Mesendoderm (in vitro differentiated cells): ENCODE measurements around the gene CAPN1.
"Not testable (repeated sequence)": the region's sequence is repeated elsewhere in the genome, so short reads cannot be mapped to it uniquely, and the experiment has no call there.

Source experiments
- DNase-seq: peaks from one replicate; pipeline ENCODE4 v3.0.0; 2013
- H2AK5ac ChIP-seq: 2 replicates; pipeline ENCODE4 v1.6.1; 2013; ENCODE audit warnings: low read length, inconsistent platforms
- H2BK120ac ChIP-seq: 2 replicates; pipeline ENCODE4 v1.6.1; 2013; ENCODE audit warnings: low read depth, mild to moderate bottlenecking, low read length, moderate library complexity, mixed read lengths
- H2BK15ac ChIP-seq: replicated peaks from 2 replicates; pipeline ENCODE4 v1.6.1; 2013; ENCODE audit warnings: low read depth, mild to moderate bottlenecking, moderate library complexity
- H2BK5ac ChIP-seq: 2 replicates; pipeline ENCODE4 v1.6.1; 2013; ENCODE audit warnings: low read length, inconsistent platforms
- H3K18ac ChIP-seq: 2 replicates; pipeline ENCODE4 v1.6.1; 2013; ENCODE audit warnings: mild to moderate bottlenecking, low read length, mixed read lengths
- H3K23ac ChIP-seq: one replicate; pipeline ENCODE4 v1.6.1; 2013; ENCODE audit warnings: low read length
- H3K27ac ChIP-seq: 2 replicates; pipeline ENCODE4 v1.5.1; 2013; ENCODE audit warnings: low read depth, mild to moderate bottlenecking, inconsistent platforms, low read length, moderate library complexity
- H3K27me3 ChIP-seq: 2 replicates; pipeline ENCODE4 v1.6.1; 2013; ENCODE audit warnings: low read length, control low read depth, mild to moderate bottlenecking, inconsistent platforms; ENCODE audit not compliant: insufficient read depth, poor library complexity
- H3K36me3 ChIP-seq: 2 replicates; pipeline ENCODE4 v1.6.1; 2013; ENCODE audit warnings: low read length, inconsistent platforms; ENCODE audit not compliant: control insufficient read depth, insufficient read depth
- H3K4ac ChIP-seq: one replicate; pipeline ENCODE4 v1.6.1; 2013; ENCODE audit warnings: low read depth, mild to moderate bottlenecking, low read length, moderate library complexity
- H3K4me1 ChIP-seq: 2 replicates; pipeline ENCODE4 v1.6.1; 2013; ENCODE audit warnings: low read depth, low read length, inconsistent platforms; ENCODE audit not compliant: control insufficient read depth
- H3K4me2 ChIP-seq: 2 replicates; pipeline ENCODE4 v1.6.1; 2013; ENCODE audit warnings: low read length
- H3K4me3 ChIP-seq: 2 replicates; pipeline ENCODE4 v1.5.1; 2013; ENCODE audit warnings: mild to moderate bottlenecking, low read length
- H3K56ac ChIP-seq: one replicate; pipeline ENCODE4 v1.6.1; 2013; ENCODE audit warnings: low read length
- H3K79me1 ChIP-seq: 2 replicates; pipeline ENCODE4 v1.6.1; 2013; ENCODE audit warnings: low read length, inconsistent platforms
- H3K79me2 ChIP-seq: 2 replicates; pipeline ENCODE4 v1.6.1; 2013; ENCODE audit warnings: mild to moderate bottlenecking, low read length; ENCODE audit not compliant: control insufficient read depth, insufficient read depth
- H3K9ac ChIP-seq: 2 replicates; pipeline ENCODE4 v1.6.1; 2013; ENCODE audit warnings: low read length, inconsistent platforms
- H4K5ac ChIP-seq: one replicate; pipeline ENCODE4 v1.6.1; 2013; ENCODE audit warnings: low read length
- H4K8ac ChIP-seq: one replicate; pipeline ENCODE4 v1.6.1; 2013; ENCODE audit warnings: low read depth, mild to moderate bottlenecking, control low read depth, low read length, moderate library complexity
- WGBS: extraction: QIAGEN DNeasy Blood & Tissue Kit; methylation state at CpG from one replicate; pipeline ENCODE4 v1.1.7; 2013; ENCODE audit warnings: low lambda C conversion rate, missing lambda C conversion rate; ENCODE audit not compliant: insufficient coverage; ENCODE audit errors: extremely low coverage; 5-methylcytosine and 5-hydroxymethylcytosine counted together

CAPN1 gene

GRCh38 chr11:65148657-65149056, 33.1 kb upstream of the CAPN1 start:
- Histone ChIP-seq H3K79me1 (no peaks in the 10 kb centered on the region), H4K8ac (no peak overlapping the region), H2AK5ac (no peak overlapping the region), H3K4me2 (no peak overlapping the region), H3K9ac (no peak overlapping the region), H2BK5ac (no peak overlapping the region), H3K4me3 (no peak overlapping the region), H3K27ac (no peak overlapping the region), H3K36me3 (no peaks in the 10 kb centered on the region), H2BK120ac (no peak overlapping the region), H3K4ac (no peak overlapping the region), H3K79me2 (no peaks in the 10 kb centered on the region), H3K27me3 (no peaks in the 10 kb centered on the region), H3K56ac (no peak overlapping the region), H4K5ac (no peak overlapping the region), H3K4me1 (no peaks in the 10 kb centered on the region), H3K18ac (no peak overlapping the region), H3K23ac (no peak overlapping the region), H2BK15ac (no peak overlapping the region)
- DNase-seq = no peak
- no CpG with 5 or more reads among the region's 5 CpGs for whole genome bisulfite sequencing

- H3K79me1 ChIP-seq, H2BK120ac ChIP-seq, H4K8ac ChIP-seq, H3K36me3 ChIP-seq, H3K4ac ChIP-seq, H3K18ac ChIP-seq, H3K4me3 ChIP-seq, H3K4me1 ChIP-seq, H2BK15ac ChIP-seq, H3K4me2 ChIP-seq, H3K56ac ChIP-seq, H3K27me3 ChIP-seq, H2AK5ac ChIP-seq, DNase-seq, H3K27ac ChIP-seq, H3K9ac ChIP-seq, H3K23ac ChIP-seq, H2BK5ac ChIP-seq, H3K79me2 ChIP-seq, H4K5ac ChIP-seq: not testable (repeated sequence)
- WGBS = no CpG with 5 or more reads among the region's 10 CpGs
Measured at GRCh38 chr11:65150131-65150508, 31.6 kb upstream of the CAPN1 start.

- Histone ChIP-seq H4K5ac (no peak overlapping the region), H3K4me2 (no peak overlapping the region), H3K56ac (peak overlapping the region; percentile 34), H3K4ac (no peak overlapping the region), H3K4me1 (no peaks in the 10 kb centered on the region), H3K23ac (no peak overlapping the region), H3K27me3 (no peaks in the 10 kb centered on the region), H3K36me3 (no peaks in the 10 kb centered on the region), H2BK5ac (no peak overlapping the region), H2AK5ac (no peak overlapping the region), H4K8ac (no peak overlapping the region), H3K79me2 (no peaks in the 10 kb centered on the region), H3K9ac (no peak overlapping the region), H3K79me1 (no peaks in the 10 kb centered on the region), H2BK15ac (no peak overlapping the region), H3K18ac (no peak overlapping the region), H3K4me3 (no peak overlapping the region), H3K27ac (no peak overlapping the region), H2BK120ac (no peak overlapping the region)
- peak; percentile 41 for DNase-seq
- no CpG with 5 or more reads among the region's 12 CpGs for WGBS
Measured at GRCh38 chr11:65150509-65151299, 31.0 kb upstream of the CAPN1 start.

- no peak overlapping the region for H3K4me3 ChIP-seq
- no peaks in the 10 kb centered on the region for H3K4me1 ChIP-seq
- H3K4ac ChIP-seq = no peak overlapping the region
- no peaks in the 10 kb centered on the region for H3K27me3 ChIP-seq
- no peak overlapping the region for H3K56ac ChIP-seq
- no peak overlapping the region for H3K23ac ChIP-seq
- H4K5ac ChIP-seq = no peak overlapping the region
- H3K79me1 ChIP-seq = no peaks in the 10 kb centered on the region
- no peak overlapping the region for H2AK5ac ChIP-seq
- no peak overlapping the region for H2BK120ac ChIP-seq
- H3K9ac ChIP-seq = no peak overlapping the region
- no peaks in the 10 kb centered on the region for H3K79me2 ChIP-seq
- H2BK15ac ChIP-seq = no peak overlapping the region
- no peak overlapping the region for H4K8ac ChIP-seq
- H3K18ac ChIP-seq = no peak overlapping the region
- H3K36me3 ChIP-seq = no peaks in the 10 kb centered on the region
- no peak overlapping the region for H2BK5ac ChIP-seq
- no peak overlapping the region for H3K27ac ChIP-seq
- no peak for DNase-seq
- WGBS = no CpG with 5 or more reads among the region's 3 CpGs
- no peak overlapping the region for H3K4me2 ChIP-seq
Measured at GRCh38 chr11:65151331-65151899, 30.3 kb upstream of the CAPN1 start.

GRCh38 chr11:65152122-65152521, 29.6 kb upstream of the CAPN1 start:
- WGBS = no CpG with 5 or more reads among the region's 2 CpGs
- DNase-seq = no peak
- H3K56ac ChIP-seq = no peak overlapping the region
- H4K5ac ChIP-seq = no peak overlapping the region
- no peak overlapping the region for H3K27ac ChIP-seq
- H3K36me3 ChIP-seq = no peaks in the 10 kb centered on the region
- H3K4me3 ChIP-seq = no peak overlapping the region
- no peak overlapping the region for H2BK120ac ChIP-seq
- no peaks in the 10 kb centered on the region for H3K79me1 ChIP-seq
- H2AK5ac ChIP-seq = no peak overlapping the region
- H3K79me2 ChIP-seq = no peaks in the 10 kb centered on the region
- no peak overlapping the region for H4K8ac ChIP-seq
- no peak overlapping the region for H3K23ac ChIP-seq
- no peak overlapping the region for H2BK5ac ChIP-seq
- H3K4me2 ChIP-seq = no peak overlapping the region
- no peaks in the 10 kb centered on the region for H3K4me1 ChIP-seq
- H3K18ac ChIP-seq = no peak overlapping the region
- H3K4ac ChIP-seq = no peak overlapping the region
- H3K9ac ChIP-seq = no peak overlapping the region
- H2BK15ac ChIP-seq = no peak overlapping the region
- no peaks in the 10 kb centered on the region for H3K27me3 ChIP-seq

GRCh38 chr11:65156256-65156655, 25.5 kb upstream of the CAPN1 start:
- no CpG with 5 or more reads among the region's 3 CpGs for WGBS

More at GRCh38 chr11:65156256-65156655, 25.5 kb upstream of the CAPN1 start:
- no peak overlapping the region for H2AK5ac ChIP-seq
- no peak overlapping the region for H3K23ac ChIP-seq
- no peaks in the 10 kb centered on the region for H3K79me1 ChIP-seq
- H3K4ac ChIP-seq = no peak overlapping the region
- H3K4me2 ChIP-seq = no peak overlapping the region
- H3K27ac ChIP-seq = no peak overlapping the region
- no peaks in the 10 kb centered on the region for H3K4me1 ChIP-seq
- H3K27me3 ChIP-seq = no peaks in the 10 kb centered on the region
- DNase-seq = no peak
- H3K9ac ChIP-seq = no peak overlapping the region
- H4K5ac ChIP-seq = no peak overlapping the region
- no peak overlapping the region for H4K8ac ChIP-seq
- no peak overlapping the region for H2BK15ac ChIP-seq
- H3K18ac ChIP-seq = no peak overlapping the region
- H3K79me2 ChIP-seq = no peaks in the 10 kb centered on the region
- H3K4me3 ChIP-seq = no peak overlapping the region
- H3K56ac ChIP-seq = no peak overlapping the region
- no peaks in the 10 kb centered on the region for H3K36me3 ChIP-seq
- H2BK5ac ChIP-seq = no peak overlapping the region
- no peak overlapping the region for H2BK120ac ChIP-seq
